SK-MEL-5 (cell line): ENCODE measurements around the gene SEC16A. TPM values are rescaled to one million over a fixed set of nuclear protein-coding genes. Genes with fewer than 3 reads are reported as not detected.

ENCODE experiments used
- DNase-seq: peaks from one replicate; pipeline ENCODE4 v3.0.0-alpha.2; 2016; ENCODE audit warnings: low read depth, low spot score
- in situ Hi-C: cut with HindIII; loops from 2 replicates; pipeline ENCODE4 v1.10.0; 2016; ENCODE audit warnings: low sequenced_read_pairs, high pct_unique_total_duplicates, low pct_unique_long_range_greater_than_20kb
- total RNA-seq: library from RNA; depleted of rRNA; stranded (reverse); fragments of >200 nt; shearing (Covaris generic); gene quantifications from 2 replicates; pipeline ENCODE4 v1.2.3, GENCODE V29; 2014

The SEC16A gene
- total RNA-seq, 1 experiment from 2014 or later = 16.4 TPM

GRCh38 chr9:136495238-136495800 lies 12.5 kb upstream of the SEC16A start:
- no peak for DNase-seq
- in situ Hi-C loops = no loop called here

DNA sequence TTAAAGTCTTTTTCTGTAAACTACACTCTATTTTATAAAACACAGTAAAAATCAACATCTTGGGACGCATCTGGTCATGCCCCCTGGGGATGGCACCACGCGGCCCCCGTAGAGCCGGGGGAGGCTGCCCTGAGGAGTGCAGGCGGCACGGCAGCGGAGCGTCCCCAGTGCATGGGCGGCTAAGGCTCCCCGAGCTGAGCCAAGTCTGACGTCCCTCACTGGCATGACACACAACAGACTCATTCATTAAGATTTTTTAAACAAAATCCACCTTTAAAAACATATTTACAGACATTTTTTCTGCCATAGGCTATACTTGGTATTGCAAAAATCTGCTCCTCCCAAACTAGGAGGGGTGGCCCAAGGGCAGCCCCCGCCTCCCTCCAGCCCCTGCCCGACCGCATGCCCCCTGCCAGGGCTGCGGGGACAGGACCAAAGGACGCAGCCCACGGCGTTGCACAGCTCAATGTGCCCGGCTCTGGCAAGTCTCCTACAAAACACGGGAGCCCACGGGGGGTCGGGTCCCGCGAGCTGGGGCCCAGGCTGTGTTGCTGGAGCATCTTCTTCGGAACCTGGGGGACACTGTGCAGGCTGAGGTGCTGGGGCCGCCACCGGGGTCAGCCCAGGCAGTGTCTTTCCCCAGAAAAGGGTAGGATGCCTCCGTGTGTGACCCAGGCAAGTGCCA lies 11.8 kb upstream of the SEC16A start:
- in situ Hi-C loops = no loop called here
- DNase-seq = no peak

- in situ Hi-C loops = no loop called here
- no peak for DNase-seq
Observed at GRCh38 chr9:136494012-136494411, 11.2 kb upstream of the SEC16A start.

DNA sequence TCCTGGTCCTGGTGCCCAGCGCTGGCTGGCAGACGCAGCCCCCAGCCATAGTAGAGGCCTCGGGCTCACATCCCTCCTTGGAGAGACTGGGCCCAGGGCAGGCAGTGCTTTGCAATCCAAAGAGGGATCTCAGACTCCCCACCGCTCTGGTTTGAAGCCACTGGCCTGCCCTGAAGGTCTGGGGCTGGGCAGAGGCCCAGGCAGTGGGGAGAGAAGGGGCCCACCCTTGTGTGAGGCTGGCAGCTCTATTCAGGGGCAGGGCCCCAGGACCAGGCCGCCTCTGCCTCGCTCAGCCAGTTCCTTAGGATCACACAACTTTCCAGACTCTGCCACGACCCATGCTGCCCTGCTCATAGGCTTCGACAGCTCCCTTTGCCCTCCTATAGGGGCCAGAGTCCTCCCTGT lies 10.7 kb upstream of the SEC16A start:
- no peak for DNase-seq
- in situ Hi-C loops = no loop called here

GRCh38 chr9:136492978-136493522 lies 10.2 kb upstream of the SEC16A start:
- no peak for DNase-seq
- in situ Hi-C loops = no loop called here

DNA sequence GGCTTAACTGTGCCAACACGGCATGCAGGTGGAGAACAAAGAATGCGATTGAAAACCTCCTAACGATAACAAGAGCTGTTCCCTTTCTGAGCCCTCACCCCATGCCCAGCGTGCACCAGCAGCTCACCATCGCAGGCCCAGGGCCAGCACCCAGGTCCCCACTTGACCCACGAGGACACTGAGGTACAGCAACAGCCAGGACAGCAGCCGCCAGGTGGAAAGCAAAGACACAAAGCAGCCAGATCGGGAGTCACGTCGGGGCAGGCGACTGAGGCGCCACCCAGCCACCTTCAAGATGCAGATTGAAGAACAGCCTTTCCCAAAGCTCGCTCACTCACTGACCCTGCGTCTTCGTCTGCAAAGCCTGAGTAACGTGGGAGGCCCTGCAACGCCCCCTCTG lies 6.9 kb upstream of the SEC16A start:
- in situ Hi-C loops = no loop called here
- no peak for DNase-seq

DNA sequence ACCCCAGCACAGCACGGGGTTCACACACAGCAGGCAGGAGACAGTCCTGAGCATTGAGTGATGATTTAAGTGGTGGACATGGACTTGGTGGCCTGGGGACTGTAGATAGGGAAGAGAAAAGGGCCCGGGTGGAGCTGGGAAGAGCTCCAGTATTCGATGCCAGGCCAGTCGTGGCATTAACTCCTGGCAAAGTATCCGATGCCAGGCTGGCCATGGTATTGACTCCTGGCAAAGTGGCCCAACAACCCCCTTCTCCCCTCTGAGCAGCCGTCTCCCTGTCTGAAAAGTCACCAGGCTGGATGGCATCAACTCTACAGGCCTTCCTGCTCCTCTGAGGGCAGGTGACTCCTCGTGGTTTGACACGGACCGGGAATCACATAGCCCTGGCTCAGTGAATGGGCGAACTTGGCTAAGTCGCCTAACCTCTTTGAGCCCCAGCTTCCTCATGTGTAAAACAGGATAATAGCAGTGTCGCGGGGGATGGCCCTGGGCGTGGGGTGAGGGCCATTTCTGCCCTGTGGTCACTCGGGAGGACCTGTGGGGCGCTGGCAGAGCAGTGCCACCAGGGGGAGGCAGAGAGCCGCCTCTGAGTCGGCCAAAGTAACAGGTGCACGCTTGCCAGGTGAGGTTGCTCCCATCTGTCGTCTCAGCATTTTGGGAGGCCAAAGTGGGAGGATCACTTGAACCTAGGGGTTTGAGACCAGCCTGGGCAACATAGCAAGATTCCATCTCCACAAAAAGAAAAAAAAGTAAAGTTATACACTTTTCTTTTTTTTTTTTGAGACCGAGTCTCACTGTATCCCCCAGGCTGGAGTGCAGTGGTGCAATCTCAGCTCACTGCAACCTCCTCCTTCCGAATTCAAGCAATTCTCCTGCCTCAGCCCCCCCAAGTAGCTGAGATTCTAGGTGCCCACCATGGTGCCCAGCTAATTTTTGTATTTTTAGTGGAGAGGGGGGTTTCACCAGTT lies 5.7 kb upstream of the SEC16A start:
- in situ Hi-C loops = no loop called here
- DNase-seq = peak; percentile 63

- in situ Hi-C loops = no loop called here
- no peak for DNase-seq
Observed at GRCh38 chr9:136487672-136488071, 4.8 kb upstream of the SEC16A start.

DNA sequence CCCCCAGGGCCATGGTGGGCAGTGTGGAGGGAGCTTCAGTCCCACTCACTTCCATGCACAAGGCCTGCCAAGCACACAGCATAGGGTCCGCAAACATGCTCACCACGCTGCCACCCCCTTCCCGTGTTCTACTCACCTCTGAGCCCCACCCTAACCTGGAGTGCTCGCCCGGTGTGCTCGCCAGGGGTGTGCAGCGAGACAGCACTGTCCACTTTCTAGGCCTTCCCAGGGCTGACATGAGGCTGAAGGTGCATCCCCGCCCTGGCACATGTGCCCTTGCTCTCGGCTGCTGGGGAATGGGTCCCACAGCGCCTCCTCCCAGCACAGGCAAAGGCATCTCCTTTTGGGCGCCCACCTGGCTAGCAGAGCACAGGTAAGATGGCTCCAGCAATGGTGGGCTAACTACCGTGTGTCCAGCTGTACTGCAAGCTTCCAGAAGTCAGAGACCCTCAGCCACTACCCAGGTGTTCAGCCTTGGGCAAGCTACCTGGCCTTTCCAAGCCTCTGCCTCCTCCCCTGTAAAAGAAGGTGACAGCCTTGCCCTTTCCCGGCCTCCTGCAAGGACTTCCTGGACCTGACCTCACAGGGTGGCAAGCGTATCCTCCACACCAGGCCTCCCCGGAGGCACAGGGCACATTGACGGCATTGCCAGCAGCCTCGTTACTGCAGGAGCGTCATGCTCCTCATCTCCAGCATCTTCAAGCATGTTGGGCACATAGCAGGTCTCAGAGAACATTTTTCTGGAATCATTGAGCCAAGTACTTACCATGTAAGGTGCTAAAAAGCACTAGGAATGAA lies 4.2 kb upstream of the SEC16A start:
- in situ Hi-C loops = no loop called here
- no peak for DNase-seq

GRCh38 chr9:136486131-136486530 lies 3.3 kb upstream of the SEC16A start:
- in situ Hi-C loops = no loop called here
- no peak for DNase-seq

GRCh38 chr9:136485049-136486045 lies 2.5 kb upstream of the SEC16A start:
- in situ Hi-C loops = no loop called here
- DNase-seq = peak; percentile 84

GRCh38 chr9:136484153-136485048 lies 1.6 kb upstream of the SEC16A start:
- in situ Hi-C loops = no loop called here
- DNase-seq = peak; percentile 9

GRCh38 chr9:136483589-136484152 lies 831 bp upstream of the SEC16A start:
- DNase-seq = peak; percentile 89
- in situ Hi-C loops = no loop called here

DNA sequence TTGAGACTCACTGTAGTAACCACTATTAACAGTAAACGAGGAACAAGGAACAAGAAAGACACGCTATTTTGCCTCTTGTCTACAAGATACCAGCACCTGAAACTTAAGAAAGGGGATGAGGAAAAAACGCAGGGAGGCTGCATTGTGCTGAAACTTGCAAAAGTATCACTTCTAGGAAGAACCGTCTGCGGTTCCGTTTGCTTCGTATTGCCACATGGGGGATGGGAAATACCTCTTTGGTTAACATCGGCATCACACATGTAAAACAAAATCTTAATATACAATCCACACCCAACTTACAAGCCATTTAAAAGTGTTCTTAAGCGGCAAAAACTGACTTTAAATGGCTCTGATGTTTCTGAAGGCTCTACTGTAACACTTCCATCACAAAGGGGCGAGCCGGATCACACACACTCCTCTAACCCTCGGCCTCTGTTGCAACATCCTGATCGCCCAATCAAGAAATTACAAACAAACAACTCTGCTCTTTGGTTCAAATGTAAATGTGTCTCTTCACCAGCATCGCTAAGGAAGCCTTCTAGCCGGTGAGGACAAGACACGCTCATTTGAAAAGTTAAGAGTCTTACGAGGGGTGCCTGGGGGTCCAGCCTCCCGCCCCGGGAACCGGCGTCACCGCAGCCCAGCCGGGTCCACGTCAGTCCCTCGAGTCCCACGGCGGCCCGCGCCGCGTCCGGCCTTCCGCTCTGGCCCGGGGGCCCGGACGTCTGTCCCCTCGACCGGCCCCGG lies 621 bp downstream of the SEC16A start:
- DNase-seq = peak; percentile 35
- in situ Hi-C loops = no loop called here

DNA sequence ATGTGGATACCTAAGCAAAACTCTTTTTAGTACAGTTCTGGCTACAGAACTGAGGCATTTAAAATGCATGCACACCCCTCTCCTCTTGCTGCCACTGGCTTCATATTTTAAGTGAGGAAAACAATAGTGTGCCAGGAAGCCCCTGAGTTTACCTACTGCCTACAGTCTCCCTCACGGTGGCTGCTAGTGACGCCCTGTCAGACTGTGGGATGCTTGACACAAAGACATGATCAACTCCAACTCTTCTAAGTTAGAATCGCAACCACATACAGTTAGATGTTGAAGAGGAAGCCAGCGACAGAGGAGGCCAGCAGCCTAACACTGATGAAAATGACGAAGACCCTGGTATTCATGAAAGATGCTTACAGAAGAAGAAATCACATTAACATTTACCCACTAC lies 1.3 kb downstream of the SEC16A start:
- in situ Hi-C loops = no loop called here
- DNase-seq = no peak
